Caki2 (cell line): Measurements from ENCODE around the gene NCAPH2. TPM values are rescaled to one million over a fixed set of nuclear protein-coding genes. Genes with fewer than 3 reads are reported as not detected.
A peak's percentile ranks its signal among the peaks of the same experiment; 100 is the strongest.

ENCODE experiments used
- DNase-seq: peaks from one replicate; pipeline ENCODE4 v3.0.0-alpha.2; 2015; ENCODE audit warnings: low read depth
- in situ Hi-C: cut with HindIII; loops from 2 replicates; pipeline ENCODE4 v1.10.0; 2016; ENCODE audit warnings: low sequenced_read_pairs, low pct_unique_long_range_greater_than_20kb, mixed read lengths
- total RNA-seq: library from RNA; depleted of rRNA; stranded (reverse); fragments of >200 nt; shearing (Covaris generic); gene quantifications from 2 replicates; pipeline ENCODE4 v1.2.3, GENCODE V29; 2014; ENCODE audit warnings: low replicate concordance

Gene NCAPH2
- total RNA-seq, 1 experiment from 2014 or later = 152 TPM

DNA sequence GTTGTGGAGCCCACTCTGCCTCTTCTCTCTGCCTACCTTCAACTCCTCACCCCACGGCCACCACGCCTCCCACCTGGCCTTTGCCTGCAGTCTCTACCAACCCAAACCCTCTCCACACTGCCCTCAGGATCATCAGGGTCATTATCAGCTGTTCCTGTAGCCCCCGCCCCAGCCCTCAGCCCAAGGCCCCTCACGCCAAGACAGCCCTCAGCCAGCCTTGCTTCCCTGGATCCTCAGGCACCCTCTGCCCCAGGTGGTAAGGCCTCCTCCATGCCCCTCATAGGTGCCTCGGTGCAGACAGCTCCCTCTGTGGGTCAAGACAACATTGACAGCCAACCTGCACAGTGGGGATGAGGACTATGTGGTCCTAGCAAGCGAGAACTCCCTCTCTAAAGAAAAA lies 34.9 kb upstream of the NCAPH2 start:
- DNase-seq = no peak
- in situ Hi-C loops = no loop called here

DNA sequence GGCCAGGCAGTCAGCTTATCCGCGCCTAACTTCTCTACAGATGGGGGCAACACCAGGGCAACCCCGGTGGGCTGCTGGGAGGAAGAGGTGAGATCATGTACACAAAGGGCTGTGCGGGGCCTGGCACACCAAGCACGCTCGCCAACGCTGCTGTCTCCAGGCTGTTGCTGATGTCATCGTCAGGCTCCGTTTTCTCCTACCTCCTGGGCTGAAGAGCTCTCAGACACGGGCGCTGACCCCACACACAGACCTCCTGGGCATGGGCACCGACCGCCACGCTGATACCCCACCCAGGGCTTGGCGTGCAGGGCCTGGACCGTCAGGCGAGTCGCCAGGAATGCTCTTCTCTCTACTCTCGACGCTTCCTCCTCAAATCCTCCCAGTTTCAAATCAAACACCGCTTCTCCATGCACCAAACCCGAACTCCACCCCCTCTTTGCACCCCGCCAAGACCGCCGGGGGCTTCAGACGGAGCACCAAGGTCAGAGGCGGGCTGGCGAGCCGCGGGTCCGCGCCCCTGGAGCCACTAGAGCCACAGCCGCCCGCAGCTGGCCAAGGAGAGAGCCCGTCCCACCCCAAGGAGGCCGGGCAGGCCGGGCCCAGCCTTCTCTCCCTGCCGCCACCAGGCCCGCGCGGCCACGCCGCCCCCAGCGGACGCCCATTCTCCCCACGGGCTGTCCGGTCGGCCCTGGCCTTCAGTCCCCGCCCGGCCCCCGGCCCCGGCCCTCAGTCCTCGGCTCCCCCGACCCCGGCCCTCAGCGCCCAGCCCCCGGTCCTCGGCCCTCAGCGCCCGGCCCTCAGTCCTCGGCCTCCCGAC lies 34.0 kb upstream of the NCAPH2 start:
- no peak for DNase-seq
- in situ Hi-C loops = no loop called here

DNA sequence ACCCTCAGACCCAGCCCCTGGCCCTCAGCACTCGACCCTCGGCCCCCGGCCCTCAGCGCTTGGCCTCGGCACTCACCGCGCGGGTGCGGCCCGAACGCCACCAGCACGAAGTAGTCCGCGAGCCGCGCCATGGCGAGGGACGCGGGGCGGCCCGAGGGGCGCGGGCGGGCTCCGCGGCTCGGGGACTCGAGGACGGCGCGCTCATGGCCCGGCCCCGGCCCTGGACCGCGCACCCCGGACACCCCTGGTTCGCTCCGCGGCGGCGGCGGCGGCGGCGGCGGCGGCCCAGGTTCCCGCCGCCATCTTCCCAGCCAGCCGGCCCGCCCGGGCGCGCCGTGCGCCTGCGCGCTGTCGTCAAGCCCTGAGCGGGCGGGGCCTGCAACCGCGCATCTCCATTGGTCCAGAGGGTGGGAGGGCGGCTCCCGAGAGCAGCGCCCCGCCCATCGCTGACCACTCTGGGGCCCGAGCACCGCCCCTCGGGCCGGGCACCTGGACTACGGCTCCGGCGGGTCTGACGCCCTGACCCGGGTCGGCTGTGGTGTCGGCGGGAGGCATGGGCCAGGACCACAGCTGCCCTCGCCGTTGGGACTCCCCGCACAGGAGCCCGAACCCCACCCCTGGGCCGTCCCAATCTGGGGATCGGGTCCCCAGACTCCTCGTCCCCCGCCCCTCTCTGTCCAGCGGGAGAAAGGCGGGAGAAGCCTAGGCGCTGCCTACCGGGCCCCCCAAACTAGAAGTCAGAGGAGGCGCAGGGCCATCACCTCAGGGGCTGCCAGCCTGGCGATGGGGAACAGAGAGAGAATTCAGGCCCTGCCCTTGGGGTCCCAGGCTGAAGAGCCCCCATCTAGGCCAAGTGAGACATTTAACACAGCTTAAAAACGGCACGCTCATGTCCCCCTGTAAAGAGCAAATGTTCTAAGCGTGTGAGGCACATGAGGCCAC lies 33.0 kb upstream of the NCAPH2 start, which contains the start of gene SBF1:
Gene SBF1, minus strand, starts transcription at position 326 of the 942 bp plus-strand sequence. Its CDS starts 195 bp downstream, at position 131.
- in situ Hi-C loops = no loop called here
- peak; percentile 86 for DNase-seq

- no peak for DNase-seq
- in situ Hi-C loops = no loop called here
Observed at GRCh38 chr22:50475652-50476002, 32.4 kb upstream of the NCAPH2 start.

DNA sequence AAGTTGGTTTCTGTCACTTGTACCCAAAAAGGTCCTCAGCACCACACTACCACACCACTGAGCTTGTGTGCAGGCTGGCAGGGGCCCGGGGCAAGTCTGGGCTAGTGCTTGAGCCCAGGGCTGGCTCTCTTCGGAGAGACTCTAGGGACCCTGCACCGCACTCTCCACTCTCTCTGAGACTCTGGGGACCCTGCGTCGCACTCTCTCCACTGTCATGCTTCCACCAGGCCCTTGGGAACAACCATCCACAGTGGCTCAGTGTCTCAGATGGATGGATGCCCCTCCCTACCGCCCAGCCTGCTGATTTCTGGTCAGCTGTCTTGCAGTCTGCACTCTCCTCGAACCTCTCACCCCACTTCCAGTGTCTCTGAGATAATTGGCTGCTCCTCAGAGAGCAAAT lies 31.2 kb upstream of the NCAPH2 start:
- in situ Hi-C loops = no loop called here
- no peak for DNase-seq

- DNase-seq = no peak
- in situ Hi-C loops = no loop called here
Observed at GRCh38 chr22:50477923-50478322, 30.1 kb upstream of the NCAPH2 start.

DNA sequence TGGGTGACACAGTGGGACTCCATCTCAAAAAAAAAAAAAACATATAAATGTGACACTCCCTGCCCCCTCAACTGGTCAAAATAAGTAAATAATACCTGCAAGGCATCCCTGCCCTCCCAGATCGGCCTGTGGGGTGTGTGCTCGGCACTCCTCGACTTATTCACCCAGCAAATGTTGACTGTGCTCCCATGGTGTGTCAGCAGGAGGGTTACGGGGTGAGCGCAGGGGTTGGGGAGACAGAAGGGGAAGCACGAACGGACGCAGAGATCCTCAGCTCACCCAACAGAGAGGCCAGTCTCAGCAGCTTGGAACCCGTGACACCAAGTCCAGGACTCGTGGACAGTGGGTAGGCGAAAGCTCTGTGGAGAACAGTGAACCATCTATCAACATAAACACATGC lies 28.3 kb upstream of the NCAPH2 start:
- in situ Hi-C loops = no loop called here
- no peak for DNase-seq

- DNase-seq = no peak
- in situ Hi-C loops = no loop called here
Observed at GRCh38 chr22:50481045-50481439, 27.0 kb upstream of the NCAPH2 start.

- peak; percentile 40 for DNase-seq
Observed at GRCh38 chr22:50481440-50482106, 26.5 kb upstream of the NCAPH2 start, which contains the start of gene ADM2. TSS of gene ADM2 (plus strand) at chr22:50481543. CDS start at chr22:50481848, 305 bp downstream.

DNA sequence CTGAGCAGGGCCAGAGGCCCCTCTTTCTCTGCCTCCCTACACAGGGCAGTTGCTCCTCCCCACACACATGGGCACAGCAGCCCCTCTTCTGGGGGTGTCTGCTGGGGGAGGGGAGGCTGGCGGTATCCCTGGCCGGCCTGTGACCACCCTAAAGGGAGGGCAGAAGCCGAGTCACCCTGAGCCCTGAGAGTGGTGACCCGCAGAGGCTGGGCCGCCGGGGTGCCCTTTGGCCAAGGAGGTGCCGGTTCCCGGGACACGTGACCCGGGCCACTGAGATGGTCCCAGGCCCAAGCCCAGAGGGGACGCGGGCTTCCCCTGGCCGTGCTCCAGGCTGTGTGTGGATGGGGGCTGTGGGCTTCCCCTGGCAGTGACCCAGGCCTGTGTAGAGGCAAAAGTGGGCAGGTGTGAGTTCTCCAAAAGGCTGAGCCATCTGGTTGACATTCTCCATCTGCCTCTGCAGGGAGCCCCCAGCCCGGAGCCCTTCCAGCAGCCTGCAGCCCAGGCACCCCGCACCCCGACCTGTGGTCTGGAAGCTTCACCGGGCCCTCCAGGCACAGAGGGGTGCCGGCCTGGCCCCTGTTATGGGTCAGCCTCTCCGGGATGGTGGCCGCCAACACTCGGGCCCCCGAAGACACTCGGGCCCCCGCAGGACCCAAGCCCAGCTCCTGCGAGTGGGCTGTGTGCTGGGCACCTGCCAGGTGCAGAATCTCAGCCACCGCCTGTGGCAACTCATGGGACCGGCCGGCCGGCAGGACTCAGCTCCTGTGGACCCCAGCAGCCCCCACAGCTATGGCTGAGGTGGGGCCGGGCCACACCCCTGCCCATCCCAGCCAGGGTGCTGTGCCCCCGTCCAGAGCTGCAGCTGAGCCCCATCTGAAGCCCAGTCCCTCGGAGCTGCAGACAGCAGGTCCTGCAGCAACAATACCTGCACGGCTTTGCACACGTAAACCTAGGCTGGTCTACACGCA lies 25.6 kb upstream of the NCAPH2 start:
- in situ Hi-C loops = no loop called here
- DNase-seq = no peak

More at GRCh38 chr22:50481440-50482106, 26.5 kb upstream of the NCAPH2 start, which contains the start of gene ADM2:
- in situ Hi-C loops = no loop called here

GRCh38 chr22:50483106-50483505 lies 24.9 kb upstream of the NCAPH2 start:
- no peak for DNase-seq

DNA sequence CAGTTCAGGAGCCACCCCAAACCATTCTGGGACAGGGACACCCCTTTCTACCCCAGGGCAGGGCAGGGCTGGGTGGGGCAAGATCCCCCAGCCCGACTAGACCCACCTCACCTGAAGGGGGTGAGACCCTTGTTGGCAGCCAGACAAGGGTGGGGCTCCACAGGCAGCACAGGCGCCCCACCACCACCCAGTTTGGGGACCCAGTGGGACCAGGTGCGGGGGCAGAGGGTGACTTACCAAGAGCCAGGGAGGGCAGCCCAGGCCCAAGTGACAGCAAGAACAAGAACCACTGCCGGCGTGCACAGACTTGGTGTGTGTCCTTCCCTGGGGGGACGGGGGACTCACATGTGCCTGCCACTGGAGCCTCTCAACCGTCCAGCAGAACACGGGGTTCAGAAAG lies 24.5 kb upstream of the NCAPH2 start:
- DNase-seq = no peak
- in situ Hi-C loops = no loop called here

More at GRCh38 chr22:50483106-50483505, 24.9 kb upstream of the NCAPH2 start:
- in situ Hi-C loops = no loop called here

DNA sequence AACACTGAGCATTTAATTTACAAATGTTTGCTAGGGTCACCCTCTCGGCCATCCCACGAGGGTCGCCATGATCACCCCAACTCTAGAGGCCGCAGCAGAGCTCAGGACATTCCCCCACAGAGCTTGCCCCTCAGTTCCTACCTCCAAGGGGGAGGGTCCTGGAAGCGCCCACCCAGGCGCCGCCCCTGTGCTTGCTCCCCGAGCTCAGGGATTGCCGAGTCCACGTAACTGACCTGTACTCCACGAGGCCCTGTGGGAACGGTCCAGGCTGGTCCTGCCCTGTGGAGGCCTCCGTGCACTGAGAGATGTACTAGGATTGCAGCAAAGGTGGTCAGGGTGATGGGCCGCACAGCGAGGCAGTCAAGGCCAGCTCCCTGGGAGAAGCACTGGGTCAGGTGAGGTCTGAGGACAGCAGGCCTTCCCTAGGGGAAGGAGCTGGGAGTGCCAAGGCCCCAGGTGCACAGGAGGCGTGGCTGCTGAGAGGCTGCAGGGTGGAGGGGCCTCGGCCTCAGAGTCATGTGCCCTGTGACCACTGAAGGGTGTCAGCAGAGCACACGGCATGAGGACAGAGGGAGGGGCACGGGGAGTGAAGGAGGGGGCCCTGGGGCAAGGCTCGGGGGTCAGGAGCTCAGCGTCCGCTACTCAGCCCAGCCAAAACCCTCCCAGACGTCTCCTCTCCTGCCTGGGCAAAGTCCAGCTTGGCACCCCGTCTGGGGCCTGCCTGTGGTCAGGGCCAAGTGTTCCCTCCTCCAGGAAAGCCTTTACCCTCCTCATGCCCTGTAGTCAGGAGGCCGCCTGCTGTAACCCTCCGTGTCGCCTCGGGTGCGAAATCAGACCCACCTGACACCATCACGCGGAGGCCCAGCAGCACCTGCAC lies 23.8 kb upstream of the NCAPH2 start:
- DNase-seq = peak; percentile 77
- in situ Hi-C loops = no loop called here

- in situ Hi-C loops = no loop called here
- peak; percentile 32 for DNase-seq
Observed at GRCh38 chr22:50485221-50486131, 22.5 kb upstream of the NCAPH2 start.

- in situ Hi-C loops = no loop called here
- peak; percentile 65 for DNase-seq
Observed at GRCh38 chr22:50486561-50487289, 21.3 kb upstream of the NCAPH2 start, which contains the start of gene MIOX. TSS of gene MIOX (plus strand) at chr22:50486859. CDS start at chr22:50486898, 39 bp downstream.
